Glutamatergic neuron (in vitro differentiated cells): ENCODE measurements around the gene KCNMA1. TPM values are rescaled to one million over a fixed set of nuclear protein-coding genes. Genes with fewer than 3 reads are reported as not detected.

ENCODE experiments used
- DNase-seq: peaks from one replicate; pipeline ENCODE4 v3.0.0; 2022
- H3K27ac Mint-ChIP-seq: one replicate; pipeline ENCODE4 v1.8.0; 2020; ENCODE audit warnings: mild to moderate bottlenecking, mixed read lengths, inconsistent platforms; ENCODE audit not compliant: unreplicated experiment
- H3K27me3 Mint-ChIP-seq: one replicate; pipeline ENCODE4 v1.8.0; 2020; ENCODE audit warnings: mild to moderate bottlenecking, moderate library complexity, mixed read lengths, inconsistent platforms; ENCODE audit not compliant: unreplicated experiment
- H3K36me3 Mint-ChIP-seq: one replicate; pipeline ENCODE4 v1.8.0; 2020; ENCODE audit warnings: mild to moderate bottlenecking, mixed read lengths, inconsistent platforms; ENCODE audit not compliant: unreplicated experiment
- H3K4me1 Mint-ChIP-seq: one replicate; pipeline ENCODE4 v1.8.0; 2020; ENCODE audit warnings: mild to moderate bottlenecking, low read depth, mixed read lengths, inconsistent platforms; ENCODE audit not compliant: unreplicated experiment
- H3K4me3 Mint-ChIP-seq: one replicate; pipeline ENCODE4 v1.8.0; 2020; ENCODE audit warnings: mild to moderate bottlenecking, mixed read lengths, inconsistent platforms; ENCODE audit not compliant: unreplicated experiment
- H3K9me3 Mint-ChIP-seq: one replicate; pipeline ENCODE4 v1.8.0; 2020; ENCODE audit warnings: mild to moderate bottlenecking, moderate library complexity, mixed read lengths, inconsistent platforms; ENCODE audit not compliant: unreplicated experiment
- total RNA-seq: library from RNA; stranded (reverse); fragmentation: NEBNext Ultra II Directional; extraction: Animal tissue kit (Norgen Biotek cat#: 25700); gene quantifications from one replicate; pipeline ENCODE4 v1.2.1, GENCODE V29; 2021; ENCODE audit not compliant: unreplicated experiment
- TF ChIP-seq, protein P1 (sequence below): fragments of 200-600 bp; sonication (generic); IDR thresholded peaks from one replicate; pipeline ENCODE4 v1.5.0; 2021; ENCODE audit not compliant: partially characterized antibody, unreplicated experiment

KCNMA1 gene
- total RNA-seq, 1 donor from 2014 or later: 3.2 TPM

- Mint-ChIP-seq H3K36me3 (no peaks in the 10 kb centered on the region), H3K4me1 (peaks cover 5% of the 10 kb centered on the region), H3K27ac (no peak overlapping the region), H3K4me3 (no peak overlapping the region), H3K27me3 (peaks cover 14% of the 10 kb centered on the region), H3K9me3 (no peaks in the 10 kb centered on the region)
- no peak for DNase-seq
- TF ChIP-seq, protein P1, sequence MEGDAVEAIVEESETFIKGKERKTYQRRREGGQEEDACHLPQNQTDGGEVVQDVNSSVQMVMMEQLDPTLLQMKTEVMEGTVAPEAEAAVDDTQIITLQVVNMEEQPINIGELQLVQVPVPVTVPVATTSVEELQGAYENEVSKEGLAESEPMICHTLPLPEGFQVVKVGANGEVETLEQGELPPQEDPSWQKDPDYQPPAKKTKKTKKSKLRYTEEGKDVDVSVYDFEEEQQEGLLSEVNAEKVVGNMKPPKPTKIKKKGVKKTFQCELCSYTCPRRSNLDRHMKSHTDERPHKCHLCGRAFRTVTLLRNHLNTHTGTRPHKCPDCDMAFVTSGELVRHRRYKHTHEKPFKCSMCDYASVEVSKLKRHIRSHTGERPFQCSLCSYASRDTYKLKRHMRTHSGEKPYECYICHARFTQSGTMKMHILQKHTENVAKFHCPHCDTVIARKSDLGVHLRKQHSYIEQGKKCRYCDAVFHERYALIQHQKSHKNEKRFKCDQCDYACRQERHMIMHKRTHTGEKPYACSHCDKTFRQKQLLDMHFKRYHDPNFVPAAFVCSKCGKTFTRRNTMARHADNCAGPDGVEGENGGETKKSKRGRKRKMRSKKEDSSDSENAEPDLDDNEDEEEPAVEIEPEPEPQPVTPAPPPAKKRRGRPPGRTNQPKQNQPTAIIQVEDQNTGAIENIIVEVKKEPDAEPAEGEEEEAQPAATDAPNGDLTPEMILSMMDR: no peak
Measured at GRCh38 chr10:77678146-77678545, 40.5 kb upstream of the KCNMA1 start.

GRCh38 chr10:77675347-77675746 lies 37.7 kb upstream of the KCNMA1 start:
- Mint-ChIP-seq H3K9me3 (peaks cover 3% of the 10 kb centered on the region), H3K4me3 (no peak overlapping the region), H3K36me3 (no peaks in the 10 kb centered on the region), H3K27me3 (peaks cover 17% of the 10 kb centered on the region), H3K4me1 (no peaks in the 10 kb centered on the region), H3K27ac (no peak overlapping the region)
- DNase-seq: no peak
- TF ChIP-seq, protein P1: no peak

DNA sequence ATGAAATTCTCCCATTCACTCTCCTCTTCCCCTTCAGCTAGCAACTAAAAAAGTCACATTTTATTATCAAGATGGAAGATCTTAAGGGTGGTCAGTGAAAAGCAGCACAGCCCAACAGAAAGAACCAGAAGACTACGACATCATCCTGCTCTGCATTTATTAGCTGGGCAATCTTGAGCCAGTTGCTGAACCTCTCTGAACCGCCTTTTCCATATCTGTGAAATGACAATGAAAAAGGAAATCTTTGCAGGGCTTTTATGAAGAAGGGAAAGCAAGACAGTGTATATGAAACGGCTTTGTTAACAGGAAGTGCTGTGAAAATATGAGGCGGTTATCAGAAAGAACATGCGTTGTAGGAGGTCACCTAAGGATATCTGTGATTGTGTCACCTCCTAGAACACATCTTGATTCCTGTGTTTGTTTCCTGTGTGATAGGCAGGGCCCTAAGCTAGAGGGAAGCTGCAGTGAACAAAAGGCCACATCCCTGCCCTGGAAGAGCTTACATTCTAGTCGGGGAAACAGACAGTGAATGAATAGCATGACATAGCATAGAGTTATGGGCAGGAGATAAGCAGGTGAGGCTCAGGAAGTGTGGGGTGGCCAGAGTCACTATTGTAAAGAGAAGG lies 36.0 kb upstream of the KCNMA1 start:
- DNase-seq: no peak
- H3K36me3 Mint-ChIP-seq: no peaks in the 10 kb centered on the region
- peaks cover 18% of the 10 kb centered on the region for H3K27me3 Mint-ChIP-seq
- peaks cover 2% of the 10 kb centered on the region for H3K4me1 Mint-ChIP-seq
- no peak overlapping the region for H3K4me3 Mint-ChIP-seq
- H3K9me3 Mint-ChIP-seq: peaks cover 6% of the 10 kb centered on the region
- TF ChIP-seq, protein P1: no peak
- H3K27ac Mint-ChIP-seq: no peak overlapping the region

GRCh38 chr10:77673101-77673500 lies 35.5 kb upstream of the KCNMA1 start:
- no peaks in the 10 kb centered on the region for H3K36me3 Mint-ChIP-seq
- peaks cover 2% of the 10 kb centered on the region for H3K4me1 Mint-ChIP-seq
- H3K4me3 Mint-ChIP-seq: no peak overlapping the region
- no peak for DNase-seq
- peaks cover 6% of the 10 kb centered on the region for H3K9me3 Mint-ChIP-seq
- H3K27ac Mint-ChIP-seq: no peak overlapping the region
- peaks cover 16% of the 10 kb centered on the region for H3K27me3 Mint-ChIP-seq
- TF ChIP-seq, protein P1: no peak

DNA sequence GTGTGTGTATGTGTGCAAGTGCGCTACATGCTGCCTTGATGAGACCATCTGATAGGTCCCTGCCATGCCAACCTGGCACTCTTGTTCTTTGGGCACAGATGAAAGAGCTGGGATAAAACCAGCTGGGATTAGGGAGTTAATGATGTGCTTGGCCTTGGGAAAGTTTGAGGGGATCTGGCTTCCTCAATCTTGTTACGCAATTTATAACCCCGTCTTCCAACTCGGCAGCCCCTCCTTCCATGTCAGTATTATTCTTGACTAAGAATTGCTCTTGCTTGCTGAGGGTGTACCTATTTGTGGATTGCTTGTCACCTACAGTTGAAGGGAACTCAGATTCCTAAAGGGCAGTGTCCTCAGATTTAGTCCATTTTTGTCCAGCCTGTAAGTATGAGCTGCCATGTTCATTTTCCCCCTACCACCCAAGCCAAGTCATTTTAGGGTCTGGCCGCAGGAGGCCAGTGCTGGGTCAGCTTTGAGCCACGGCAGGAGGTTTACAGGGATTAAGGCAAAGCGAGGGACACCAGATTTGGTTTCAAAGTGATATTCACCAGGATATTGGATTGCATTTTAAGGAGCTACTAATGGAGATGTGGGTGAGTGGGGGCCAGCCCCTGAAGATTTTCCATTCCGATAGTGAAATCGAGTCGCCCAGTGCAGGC lies 34.1 kb upstream of the KCNMA1 start:
- no peak for DNase-seq
- TF ChIP-seq, protein P1: no peak
- Mint-ChIP-seq H3K27ac (no peak overlapping the region), H3K9me3 (peaks cover 6% of the 10 kb centered on the region), H3K36me3 (no peaks in the 10 kb centered on the region), H3K4me1 (peaks cover 2% of the 10 kb centered on the region), H3K4me3 (no peak overlapping the region), H3K27me3 (peaks cover 14% of the 10 kb centered on the region)
